ENCODE data around the gene GPC5.

GPC5 gene

GRCh38 chr13:91576590-91576989 lies 178.2 kb downstream of the GPC5 start:
- TF ChIP-seq CTCF (IDR thresholded peaks at IDR 0.05; ENCODE audit: low read depth, low read length) = no peak
- no peak overlapping the region for H3K4me3 ChIP-seq (replicated peaks in 1 of 2; ENCODE audit: low read depth in 2 of 2, low read length in 2 of 2)
- DNase-seq (ENCODE audit: low read depth in 2 of 2) = peak in 1 of 2 donors; percentile 1

GRCh38 chr13:91579320-91579719 lies 180.9 kb downstream of the GPC5 start:
- DNase-seq (ENCODE audit: low read depth in 2 of 2) = no peak
- no peak overlapping the region for H3K4me3 ChIP-seq (replicated peaks in 1 of 2; ENCODE audit: low read depth in 2 of 2, low read length in 2 of 2)
- TF ChIP-seq CTCF (IDR thresholded peaks at IDR 0.05; ENCODE audit: low read depth, low read length) = no peak

DNA sequence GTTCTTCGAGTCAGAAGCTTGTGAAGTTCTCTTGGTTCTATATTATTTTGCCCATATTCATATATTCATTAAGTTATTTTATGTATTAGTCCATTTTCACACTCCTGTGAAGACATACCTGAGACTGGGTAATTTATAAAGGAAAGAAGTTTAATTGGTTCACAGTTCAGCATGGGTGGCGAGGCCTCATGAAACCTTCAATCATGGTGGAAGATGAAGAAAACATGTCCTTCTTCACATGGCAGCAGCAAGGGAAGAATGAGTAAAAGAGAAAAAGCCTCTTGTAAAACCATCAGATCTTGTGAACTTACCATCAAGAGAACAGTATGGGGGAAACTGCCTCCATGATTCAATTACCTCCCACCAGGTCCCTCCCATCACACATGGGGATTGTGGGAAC lies 182.3 kb downstream of the GPC5 start:
- DNase-seq (ENCODE audit: low read depth in 2 of 2) = no peak
- no peak for TF ChIP-seq CTCF (IDR thresholded peaks at IDR 0.05; ENCODE audit: low read depth, low read length)
- no peak overlapping the region for H3K4me3 ChIP-seq (replicated peaks in 1 of 2; ENCODE audit: low read depth in 2 of 2, low read length in 2 of 2)

DNA sequence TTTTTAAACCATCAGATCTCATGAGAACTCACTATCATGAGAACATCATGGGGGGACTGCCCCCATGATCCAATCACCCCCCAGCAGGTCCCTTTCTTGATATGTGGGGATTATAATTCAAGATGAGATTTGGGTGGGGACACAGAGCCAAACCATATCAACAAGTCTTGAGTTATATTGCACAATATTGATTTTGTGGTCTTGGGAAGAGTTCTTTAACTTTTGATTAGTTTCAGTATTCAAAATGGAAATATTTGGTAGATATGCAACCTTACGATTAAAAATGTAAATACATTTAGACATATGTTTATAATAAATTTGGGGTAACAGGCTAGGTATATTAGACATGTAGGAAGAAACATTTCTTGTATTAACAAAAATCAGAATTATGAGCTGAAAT lies 188.2 kb downstream of the GPC5 start:
- no peak for DNase-seq (ENCODE audit: low read depth in 2 of 2)
- TF ChIP-seq CTCF (IDR thresholded peaks at IDR 0.05; ENCODE audit: low read depth, low read length) = no peak
- no peak overlapping the region for H3K4me3 ChIP-seq (replicated peaks in 1 of 2; ENCODE audit: low read depth in 2 of 2, low read length in 2 of 2)

GRCh38 chr13:91588541-91588940 lies 190.1 kb downstream of the GPC5 start:
- no peak for TF ChIP-seq CTCF (IDR thresholded peaks at IDR 0.05; ENCODE audit: low read depth, low read length)

GRCh38 chr13:91592056-91593014 lies 193.9 kb downstream of the GPC5 start:
- no peak for TF ChIP-seq CTCF (IDR thresholded peaks at IDR 0.05; ENCODE audit: low read depth, low read length)
- H3K4me3 ChIP-seq (replicated peaks in 1 of 2; ENCODE audit: low read depth in 2 of 2, low read length in 2 of 2) = no peak overlapping the region
- DNase-seq (ENCODE audit: low read depth in 2 of 2) = no peak

More at GRCh38 chr13:91588541-91588940, 190.1 kb downstream of the GPC5 start:
- no peak overlapping the region for H3K4me3 ChIP-seq (replicated peaks in 1 of 2; ENCODE audit: low read depth in 2 of 2, low read length in 2 of 2)
- no peak for DNase-seq (ENCODE audit: low read depth in 2 of 2)

All from cardiac fibroblast (primary cell).